ENCODE measurements around the gene HPD. TPM values are rescaled to one million over a fixed set of nuclear protein-coding genes. Genes with fewer than 3 reads are reported as not detected.

The HPD gene
- total RNA-seq, 1 experiment from 2014 or later, result 1.2 TPM

GRCh38 chr12:121811434-121812319 lies 47.0 kb downstream of the HPD start:
- peak; percentile 39 for DNase-seq (ENCODE audit: low spot score)

- DNase-seq (ENCODE audit: low spot score), result no peak
Observed at GRCh38 chr12:121810833-121811433, 47.7 kb downstream of the HPD start.

GRCh38 chr12:121810234-121810817 lies 48.3 kb downstream of the HPD start:
- no peak for DNase-seq (ENCODE audit: low spot score)

- DNase-seq (ENCODE audit: low spot score), result no peak
Observed at GRCh38 chr12:121809712-121810116, 48.9 kb downstream of the HPD start.

GRCh38 chr12:121808623-121809022 lies 50.0 kb downstream of the HPD start:
- no peak for DNase-seq (ENCODE audit: low spot score)

GRCh38 chr12:121807642-121808347 lies 50.9 kb downstream of the HPD start:
- DNase-seq (ENCODE audit: low spot score), result no peak

- DNase-seq (ENCODE audit: low spot score), result no peak
Observed at GRCh38 chr12:121806546-121807423, 51.9 kb downstream of the HPD start.

GRCh38 chr12:121806009-121806545 lies 52.6 kb downstream of the HPD start:
- no peak for DNase-seq (ENCODE audit: low spot score)

GRCh38 chr12:121805171-121806008 lies 53.3 kb downstream of the HPD start:
- DNase-seq (ENCODE audit: low spot score), result no peak

- no peak for DNase-seq (ENCODE audit: low spot score)
Observed at GRCh38 chr12:121804417-121805111, 54.1 kb downstream of the HPD start.

- peak; percentile 63 for DNase-seq (ENCODE audit: low spot score)
Observed at GRCh38 chr12:121803861-121804416, 54.7 kb downstream of the HPD start, which contains the start of gene SETD1B. Gene SETD1B, plus strand, starts transcription at chr12:121804009. Its CDS starts 729 bp downstream, at chr12:121804738.

GRCh38 chr12:121802843-121803698 lies 55.6 kb downstream of the HPD start:
- peak; percentile 90 for DNase-seq (ENCODE audit: low spot score)

GRCh38 chr12:121802485-121802842 lies 56.2 kb downstream of the HPD start:
- no peak for DNase-seq (ENCODE audit: low spot score)

- DNase-seq (ENCODE audit: low spot score), result no peak
Observed at GRCh38 chr12:121801595-121802484, 56.8 kb downstream of the HPD start.

GRCh38 chr12:121800694-121801594 lies 57.7 kb downstream of the HPD start:
- DNase-seq (ENCODE audit: low spot score), result no peak
